Ascending aorta (tissue), 2 donors: ENCODE data around the gene LCT. TPM values are rescaled to one million over a fixed set of nuclear protein-coding genes. Genes with fewer than 3 reads are reported as not detected.

ENCODE experiments used
- DNase-seq, 2 donors: peaks; one replicate each; pipeline ENCODE4 v3.0.0-alpha.2; 2019; ENCODE audit warnings: low spot score in 2 of 2
- H3K27ac ChIP-seq, 2 donors: fragments of 200-600 bp; sonication (generic); one replicate each; pipeline ENCODE4 v1.5.1; 2016 to 2017; ENCODE audit warnings: mild to moderate bottlenecking in 1 of 2
- H3K27me3 ChIP-seq: fragments of 200-600 bp; sonication (generic); one replicate; pipeline ENCODE4 v1.5.1; 2017
- H3K36me3 ChIP-seq, 2 donors: fragments of 200-600 bp; sonication (generic); one replicate each; pipeline ENCODE4 v1.5.1; 2016
- H3K4me1 ChIP-seq, 2 donors: fragments of 200-600 bp; sonication (generic); one replicate each; pipeline ENCODE4 v1.5.1; 2016 to 2017; ENCODE audit warnings: mild to moderate bottlenecking in 1 of 2
- H3K4me3 ChIP-seq, 2 donors: fragments of 200-600 bp; sonication (generic); one replicate each; pipeline ENCODE4 v1.5.1; 2016 to 2017; ENCODE audit warnings: mild to moderate bottlenecking in 1 of 2
- H3K9me3 ChIP-seq, 2 donors: fragments of 200-600 bp; sonication (generic); one replicate each; pipeline ENCODE4 v1.5.1; 2016
- intact Hi-C: fragments of 100-400 bp; cut with DNase I; formaldehyde crosslinking; loops from one replicate; pipeline ENCODE4 v1.15.1; 2023
- total RNA-seq: library from RNA; depleted of rRNA; stranded (reverse); fragments of >200 nt; gene quantifications from one replicate; pipeline ENCODE4 v1.1.0, GENCODE V29; 2016
- TF ChIP-seq, protein P1 (sequence below), 3 experiments: fragments of 200-600 bp in 2 of 3; fragments of 450-650 bp in 1 of 3; sonication (generic) in 2 of 3; IDR thresholded peaks; one replicate each; pipeline ENCODE4 v1.5.1; 2016 to 2019; ENCODE audit warnings: antibody characterized with exemption in 3 of 3, mild to moderate bottlenecking in 1 of 3, moderate library complexity in 1 of 3

The LCT gene
- total RNA-seq, 1 donor from 2014 or later = not detected

DNA sequence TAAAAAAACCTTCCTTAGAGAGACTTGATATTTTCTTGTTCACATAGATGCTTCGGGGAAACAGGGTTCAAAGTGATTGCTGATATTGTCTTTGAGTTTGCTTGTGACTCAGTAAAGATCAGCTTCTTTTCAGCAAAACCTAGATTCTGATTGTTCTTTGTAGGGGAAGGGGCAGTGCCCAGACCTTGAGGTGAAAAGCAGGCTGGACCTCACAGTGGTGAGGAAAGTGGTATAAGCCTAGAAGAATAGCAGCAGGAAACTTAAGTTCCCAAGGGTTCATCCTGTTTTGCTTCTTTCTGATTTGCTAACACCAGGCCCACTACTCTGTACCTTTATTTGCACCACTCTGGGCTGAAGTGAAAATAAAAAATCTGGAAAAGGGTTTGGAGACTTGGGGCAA lies 74.5 kb downstream of the LCT start:
- peaks cover 73 to 92% of the 10 kb centered on the region in 2 donors for H3K36me3 ChIP-seq
- TF ChIP-seq, protein P1, sequence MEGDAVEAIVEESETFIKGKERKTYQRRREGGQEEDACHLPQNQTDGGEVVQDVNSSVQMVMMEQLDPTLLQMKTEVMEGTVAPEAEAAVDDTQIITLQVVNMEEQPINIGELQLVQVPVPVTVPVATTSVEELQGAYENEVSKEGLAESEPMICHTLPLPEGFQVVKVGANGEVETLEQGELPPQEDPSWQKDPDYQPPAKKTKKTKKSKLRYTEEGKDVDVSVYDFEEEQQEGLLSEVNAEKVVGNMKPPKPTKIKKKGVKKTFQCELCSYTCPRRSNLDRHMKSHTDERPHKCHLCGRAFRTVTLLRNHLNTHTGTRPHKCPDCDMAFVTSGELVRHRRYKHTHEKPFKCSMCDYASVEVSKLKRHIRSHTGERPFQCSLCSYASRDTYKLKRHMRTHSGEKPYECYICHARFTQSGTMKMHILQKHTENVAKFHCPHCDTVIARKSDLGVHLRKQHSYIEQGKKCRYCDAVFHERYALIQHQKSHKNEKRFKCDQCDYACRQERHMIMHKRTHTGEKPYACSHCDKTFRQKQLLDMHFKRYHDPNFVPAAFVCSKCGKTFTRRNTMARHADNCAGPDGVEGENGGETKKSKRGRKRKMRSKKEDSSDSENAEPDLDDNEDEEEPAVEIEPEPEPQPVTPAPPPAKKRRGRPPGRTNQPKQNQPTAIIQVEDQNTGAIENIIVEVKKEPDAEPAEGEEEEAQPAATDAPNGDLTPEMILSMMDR (IDR thresholded peaks at IDR 0.05) = no peak
- intact Hi-C loops = no loop called here

GRCh38 chr2:135762022-135762421 lies 75.0 kb downstream of the LCT start:
- TF ChIP-seq, protein P1 (IDR thresholded peaks at IDR 0.05) = no peak
- Histone ChIP-seq H3K27me3 (no peaks in the 10 kb centered on the region), H3K4me3 (no peak overlapping the region), H3K9me3 (peaks cover 3 to 10% of the 10 kb centered on the region in 2 donors), H3K4me1 (no peaks in the 10 kb centered on the region), H3K27ac (no peak overlapping the region), H3K36me3 (peaks cover 76 to 92% of the 10 kb centered on the region in 2 donors)
- intact Hi-C loops = no loop called here
- DNase-seq = no peak

More for the DNA sequence above, 74.5 kb downstream of the LCT start:
- Histone ChIP-seq H3K9me3 (peaks cover 0 to 5% of the 10 kb centered on the region in 2 donors), H3K27ac (no peak overlapping the region), H3K4me3 (no peak overlapping the region), H3K4me1 (no peaks in the 10 kb centered on the region), H3K27me3 (no peaks in the 10 kb centered on the region)
- no peak for DNase-seq

- no peak overlapping the region for H3K4me3 ChIP-seq
- peaks cover 9 to 15% of the 10 kb centered on the region in 2 donors for H3K9me3 ChIP-seq
- H3K27me3 ChIP-seq = no peaks in the 10 kb centered on the region
- TF ChIP-seq, protein P1 (IDR thresholded peaks at IDR 0.05) = no peak
- DNase-seq = no peak
- no peaks in the 10 kb centered on the region for H3K4me1 ChIP-seq
- peaks cover 73 to 90% of the 10 kb centered on the region in 2 donors for H3K36me3 ChIP-seq
- H3K27ac ChIP-seq = no peak overlapping the region
- intact Hi-C loops = no loop called here
These were observed 80.3 kb downstream of the LCT start for GRCh38 chr2:135756692-135757091.

DNA sequence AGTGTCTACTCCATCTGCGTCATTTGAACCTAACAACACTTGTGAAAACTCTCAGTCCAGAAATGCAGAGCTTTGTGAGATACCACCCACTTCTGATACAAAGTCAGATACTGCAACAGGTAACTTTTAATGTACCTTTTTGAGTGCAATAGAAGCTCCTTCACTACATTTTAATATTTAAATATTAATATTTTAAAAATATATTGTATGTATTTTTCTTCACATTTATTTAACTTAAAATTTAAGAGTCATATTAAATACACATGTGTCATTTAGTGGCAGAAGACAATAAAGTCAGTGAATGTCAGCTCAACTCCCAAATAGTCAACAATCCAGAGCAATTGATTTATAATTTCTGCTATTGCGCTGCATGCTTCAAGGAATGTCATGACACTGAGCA lies 81.4 kb downstream of the LCT start:
- peaks cover 9 to 15% of the 10 kb centered on the region in 2 donors for H3K9me3 ChIP-seq
- no peaks in the 10 kb centered on the region for H3K4me1 ChIP-seq
- TF ChIP-seq, protein P1 (IDR thresholded peaks at IDR 0.05) = no peak
- no peak overlapping the region for H3K27ac ChIP-seq
- no peak for DNase-seq
- H3K27me3 ChIP-seq = no peaks in the 10 kb centered on the region
- H3K4me3 ChIP-seq = no peak overlapping the region
- intact Hi-C loops = no loop called here
- H3K36me3 ChIP-seq = peaks cover 69 to 82% of the 10 kb centered on the region in 2 donors

DNA sequence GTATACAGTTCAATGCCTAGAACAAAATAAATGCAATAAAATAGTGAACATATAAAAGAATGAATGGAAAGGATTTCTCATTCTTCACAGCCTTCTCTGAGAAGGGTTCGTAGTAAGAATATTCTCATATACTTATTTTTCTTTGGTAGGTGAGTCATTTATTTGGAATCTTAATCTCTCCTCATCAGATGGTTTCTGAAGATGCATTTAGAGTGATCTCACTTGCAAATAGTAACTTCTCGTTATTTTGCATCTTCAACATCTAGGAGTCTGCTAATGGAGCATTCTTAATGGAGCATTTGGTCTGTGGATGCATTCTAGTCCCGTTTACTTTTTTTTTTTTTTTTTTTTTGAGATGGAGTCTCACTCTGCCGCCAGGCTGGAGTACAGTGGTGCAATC lies 91.4 kb downstream of the LCT start:
- no peaks in the 10 kb centered on the region for H3K27me3 ChIP-seq
- intact Hi-C loops = no loop called here
- H3K9me3 ChIP-seq = no peaks in the 10 kb centered on the region
- H3K4me3 ChIP-seq = no peak overlapping the region
- H3K27ac ChIP-seq = no peak overlapping the region
- TF ChIP-seq, protein P1 (IDR thresholded peaks at IDR 0.05) = no peak
- peaks cover 18 to 28% of the 10 kb centered on the region in 2 donors for H3K36me3 ChIP-seq
- peaks cover 0 to 17% of the 10 kb centered on the region in 2 donors for H3K4me1 ChIP-seq
- no peak for DNase-seq
